HEK293T (cell line): ENCODE results near the gene DENND2A.

Experiments used
- ARNT ChIP-seq: fragments of 450-650 bp; IDR thresholded peaks from 2 replicates; pipeline ENCODE4 v1.6.1; 2017; ENCODE audit warnings: mild to moderate bottlenecking
- FOXK2 ChIP-seq: fragments of 450-650 bp; IDR thresholded peaks from 2 replicates; pipeline ENCODE4 v1.6.1; 2016; ENCODE audit warnings: mild to moderate bottlenecking
- FOXM1 ChIP-seq: fragments of 450-650 bp; IDR thresholded peaks from 2 replicates; pipeline ENCODE4 v1.6.1; 2017; ENCODE audit warnings: mild to moderate bottlenecking, borderline replicate concordance
- HDGF ChIP-seq: fragments of 450-650 bp; IDR thresholded peaks from 2 replicates; pipeline ENCODE4 v1.6.1; 2017; ENCODE audit warnings: antibody characterized with exemption, borderline replicate concordance
- L3MBTL2 ChIP-seq: fragments of 450-650 bp; conservative IDR thresholded peaks from 2 replicates; pipeline ENCODE4 v1.6.1; 2016; ENCODE audit warnings: mild to moderate bottlenecking
- PKNOX1 ChIP-seq: fragments of 450-650 bp; IDR thresholded peaks from 2 replicates; pipeline ENCODE4 v1.6.1; 2016
- SP1 ChIP-seq: fragments of 450-650 bp; IDR thresholded peaks from 2 replicates; pipeline ENCODE4 v1.6.1; 2017

DNA sequence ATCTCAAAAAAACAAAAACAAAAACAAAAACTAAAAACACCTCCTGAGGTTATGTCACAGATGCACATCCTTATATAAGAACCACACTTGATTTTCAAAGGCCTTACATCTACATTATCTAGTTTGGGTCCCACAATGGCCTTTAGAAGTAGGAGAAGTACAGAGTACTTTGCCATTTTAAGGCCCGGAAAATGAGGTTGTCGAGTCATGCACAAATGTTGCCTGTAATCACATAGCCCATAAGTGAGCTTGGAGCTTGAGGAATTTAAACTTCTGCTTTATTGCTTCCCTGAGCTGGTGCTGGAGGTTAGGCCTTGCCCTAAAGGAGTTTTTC lies 151.6 kb downstream of the DENND2A start:
- TF ChIP-seq HDGF = no peak
- TF ChIP-seq ARNT = no peak
- TF ChIP-seq SP1 = no peak
- TF ChIP-seq FOXK2 = no peak
- no peak for TF ChIP-seq FOXM1
- no peak for TF ChIP-seq PKNOX1
- TF ChIP-seq L3MBTL2 = no peak
